Stimulated activated CD8-positive, alpha-beta memory T cell treated with anti-CD3 and anti-CD28 coated beads, Interleukin-15, amount 100 ng/mL, for 1 hour (primary cell): Measurements from ENCODE around the gene RUFY3.
"Not testable (repeated sequence)": the region's sequence is repeated elsewhere in the genome, so short reads cannot be mapped to it uniquely, and the experiment has no call there.

Experiments
- DNase-seq: peaks from one replicate; pipeline ENCODE4 v3.0.0-alpha.2; 2020; ENCODE audit warnings: low read depth

Gene RUFY3

DNA sequence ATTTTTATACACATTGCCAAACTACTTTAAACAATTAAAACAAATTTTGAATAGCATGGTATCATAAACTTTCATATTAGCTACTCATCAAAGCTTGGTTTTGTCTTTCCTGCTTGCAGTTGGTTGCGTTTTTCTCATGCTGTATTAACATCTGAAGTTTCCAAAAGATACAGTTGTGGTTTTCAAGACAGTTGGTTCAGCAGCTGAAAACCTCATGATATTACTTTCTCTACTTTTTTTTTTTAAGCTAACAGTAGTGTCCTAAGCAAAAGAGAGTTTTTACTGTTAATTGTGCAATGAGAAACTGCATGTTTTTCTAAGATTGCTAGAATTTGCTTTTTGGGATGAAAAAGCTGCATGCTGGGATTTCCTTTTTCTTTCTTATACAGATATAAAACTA lies 15.2 kb downstream of the RUFY3 start:
- no peak for DNase-seq

DNA sequence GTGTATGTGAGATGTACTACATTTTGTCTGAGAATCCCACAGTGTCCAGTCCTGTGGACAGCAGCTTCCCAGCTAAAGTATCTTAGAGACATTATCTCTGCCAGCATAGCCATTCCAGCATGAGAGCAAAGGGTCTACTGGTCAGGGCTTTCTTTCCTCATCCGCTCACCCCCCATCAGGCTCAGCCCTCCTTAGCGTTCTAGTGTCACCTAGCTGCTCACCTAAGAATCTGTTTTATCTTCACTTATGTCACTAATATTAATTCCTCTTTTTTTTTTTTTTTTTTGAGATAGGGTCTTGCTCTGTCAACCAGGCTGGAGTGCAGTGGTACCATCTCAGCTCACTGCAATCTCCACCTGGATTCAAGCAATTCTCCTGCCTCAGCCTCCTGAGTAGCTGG lies 15.6 kb downstream of the RUFY3 start:
- DNase-seq = no peak

DNA sequence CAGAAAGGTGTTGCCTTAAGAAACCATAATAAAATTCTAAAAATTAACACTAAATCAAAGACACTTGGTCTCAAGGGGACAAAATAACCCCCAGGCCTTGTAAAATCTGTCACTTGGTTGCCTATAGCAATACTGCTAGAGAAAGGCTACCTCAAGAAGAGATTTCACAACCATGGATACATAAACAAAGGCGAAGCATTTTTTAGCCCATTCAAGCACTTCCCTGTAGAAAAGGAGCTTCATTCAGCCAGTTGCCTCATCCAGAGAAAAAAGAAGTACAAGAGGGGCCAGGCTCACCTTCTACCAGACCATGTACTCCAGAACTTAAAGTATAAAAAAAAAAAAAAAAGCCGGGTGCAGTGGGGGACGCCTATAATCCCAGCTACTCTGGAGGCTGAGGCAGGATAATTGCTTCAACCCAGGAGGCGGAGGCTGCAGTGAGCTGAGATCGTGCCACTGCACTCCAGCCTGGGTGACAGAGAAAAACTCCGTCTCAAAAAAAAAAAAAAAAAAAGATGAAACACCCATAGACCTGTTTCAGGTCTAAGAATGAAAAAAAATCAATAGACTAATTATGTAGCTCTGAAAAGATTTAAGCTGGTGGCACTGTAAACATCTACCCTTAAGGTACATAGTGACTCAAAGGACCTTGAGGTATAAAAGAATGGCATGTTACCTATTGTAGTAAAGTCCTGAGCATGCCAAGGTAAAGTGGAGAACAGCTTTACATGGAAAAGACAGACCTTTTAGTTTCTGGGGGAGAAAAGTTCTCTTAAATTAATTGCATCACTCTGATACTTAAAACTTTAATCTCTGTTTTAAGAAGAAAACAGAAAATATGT lies 18.0 kb downstream of the RUFY3 start:
- DNase-seq = no peak

DNA sequence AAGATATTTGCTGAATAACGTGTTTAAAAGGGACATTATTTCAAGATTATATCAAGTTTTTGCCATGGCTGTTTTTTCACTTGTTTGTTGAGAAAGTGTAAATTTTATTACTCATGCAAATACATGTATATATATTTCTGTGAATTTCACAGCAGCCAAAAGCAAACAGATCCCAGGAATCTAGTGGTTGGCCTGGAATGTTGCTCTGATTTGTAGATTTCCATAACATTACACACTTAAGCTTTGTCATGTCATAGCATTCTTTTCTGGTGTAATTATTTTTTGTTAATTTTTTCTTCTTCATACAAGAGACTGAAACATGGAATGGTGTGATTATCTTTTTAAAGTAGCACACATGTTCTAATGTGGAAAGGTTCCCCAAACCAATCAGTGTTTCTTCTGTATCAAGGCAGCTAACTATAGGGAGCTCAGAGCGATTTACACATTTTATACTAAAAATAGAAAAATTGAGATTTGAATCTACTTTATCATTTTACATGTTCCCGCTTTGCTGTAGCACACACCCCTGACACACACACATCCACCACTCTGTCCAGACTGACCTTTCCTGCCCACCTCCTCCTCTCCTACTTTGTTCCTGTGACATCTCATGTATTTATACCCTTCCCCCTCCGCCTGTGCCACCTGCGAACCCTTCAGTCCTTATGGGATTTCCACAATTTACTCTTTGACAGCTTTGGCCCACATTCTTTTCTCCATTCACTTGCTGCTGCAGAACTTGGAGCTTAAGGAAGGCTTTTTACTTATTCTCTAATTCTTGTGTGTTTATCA lies 20.3 kb downstream of the RUFY3 start:
- no peak for DNase-seq

DNA sequence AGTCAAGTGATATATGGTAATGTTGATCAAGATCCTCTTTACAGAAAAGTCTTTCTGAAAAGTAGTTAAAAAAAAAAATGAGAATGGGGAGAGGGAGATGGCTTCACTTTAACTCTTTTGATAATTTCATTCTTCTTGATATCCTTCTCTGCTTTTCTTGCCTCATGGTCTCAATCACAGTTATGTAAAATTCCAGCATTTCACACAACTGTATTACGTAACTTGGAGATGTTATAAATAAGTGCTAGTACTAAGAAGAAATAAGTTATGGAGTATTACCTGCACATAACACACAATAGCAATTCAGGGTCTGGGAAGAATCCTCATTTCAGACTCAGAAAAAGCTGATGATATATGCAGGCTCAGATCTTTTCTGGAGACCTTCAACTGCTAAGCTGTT lies 22.0 kb downstream of the RUFY3 start:
- DNase-seq = no peak

DNA sequence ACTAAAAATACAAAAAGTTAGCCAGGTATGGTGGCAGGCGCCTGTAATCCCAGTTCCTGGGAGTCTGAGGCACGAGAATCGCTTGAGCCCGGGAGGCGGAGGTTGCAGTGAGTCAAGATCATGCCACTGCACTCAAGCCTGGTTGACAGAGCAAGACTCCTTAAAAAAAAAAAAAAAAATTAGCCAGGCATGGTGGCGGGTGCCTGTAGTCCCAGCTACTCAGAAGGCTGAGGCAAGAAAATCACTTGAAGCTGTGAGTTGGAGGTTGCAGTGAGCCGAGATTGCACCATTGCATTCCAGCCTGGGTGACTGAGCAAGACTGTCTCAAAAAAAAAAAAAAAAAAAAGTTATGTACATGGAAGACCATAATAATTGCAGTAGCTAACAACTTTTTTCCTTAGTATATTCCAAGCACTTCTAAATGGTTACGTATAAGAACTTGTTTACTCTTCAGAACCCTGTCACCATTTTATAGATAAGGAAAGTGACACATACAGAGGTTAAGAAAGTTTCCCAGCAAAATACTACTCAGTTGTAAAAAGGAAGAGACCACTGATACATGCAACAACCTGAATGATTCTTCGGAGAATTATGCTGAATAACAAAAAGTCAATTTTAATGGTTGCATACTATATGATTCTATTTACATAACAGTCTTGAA lies 24.5 kb downstream of the RUFY3 start:
- DNase-seq = no peak

DNA sequence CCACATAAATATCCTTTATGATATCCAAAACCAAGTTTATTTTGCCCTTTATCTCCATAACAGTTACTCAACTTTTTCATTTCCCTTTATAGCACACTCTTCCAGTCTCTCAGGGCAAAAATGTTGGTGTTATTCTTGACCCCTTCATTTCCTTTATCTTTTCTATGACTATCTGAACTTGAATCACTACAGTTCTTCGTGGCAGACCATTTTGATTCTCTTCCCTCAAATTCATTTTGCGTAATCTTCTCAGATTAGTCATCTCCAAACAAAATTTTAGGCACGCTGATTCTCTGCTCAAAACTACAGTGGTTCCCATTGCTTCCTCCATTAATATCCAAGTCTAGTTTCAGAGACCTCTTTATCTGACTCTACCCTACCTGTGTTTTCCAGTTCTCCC lies 26.1 kb downstream of the RUFY3 start:
- DNase-seq = no peak

DNA sequence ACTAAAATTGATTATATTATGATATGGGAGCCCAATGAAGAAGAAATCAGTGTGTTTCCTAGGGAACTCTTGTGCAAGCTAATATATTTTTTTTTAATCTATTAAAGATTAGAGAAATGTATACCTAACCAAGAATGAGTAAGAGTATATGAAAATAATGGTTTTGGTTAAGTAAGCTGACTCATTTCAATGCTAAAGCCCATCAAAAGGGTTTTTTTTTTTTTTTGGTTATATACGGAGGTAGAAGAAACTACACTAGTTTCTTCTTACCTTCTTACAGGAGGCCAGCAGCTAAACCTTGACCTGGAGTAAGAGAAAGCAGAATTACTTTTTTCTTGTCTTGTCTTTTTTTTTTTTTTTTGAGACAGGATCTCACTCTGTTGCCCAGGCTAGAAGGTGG lies 27.5 kb downstream of the RUFY3 start:
- no peak for DNase-seq

DNA sequence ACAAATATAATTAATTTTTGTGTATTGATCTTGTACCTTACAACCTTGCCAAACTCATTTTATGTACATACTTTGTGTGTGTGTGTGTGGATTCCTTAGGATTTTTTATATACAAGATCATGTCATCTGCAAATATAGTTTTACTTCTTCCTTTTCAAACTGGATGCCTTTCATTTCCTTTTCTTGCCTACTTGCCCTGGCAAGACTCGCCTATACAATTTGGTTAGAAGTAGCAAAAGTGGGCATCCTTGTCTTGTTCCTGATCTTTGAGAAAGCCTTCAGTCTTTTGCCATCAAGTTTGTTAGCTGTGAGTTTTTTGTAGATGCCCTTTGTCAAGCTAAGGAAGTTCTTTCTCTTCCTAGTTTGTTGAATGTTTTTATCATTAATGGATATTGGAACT lies 30.5 kb downstream of the RUFY3 start:
- no peak for DNase-seq

DNA sequence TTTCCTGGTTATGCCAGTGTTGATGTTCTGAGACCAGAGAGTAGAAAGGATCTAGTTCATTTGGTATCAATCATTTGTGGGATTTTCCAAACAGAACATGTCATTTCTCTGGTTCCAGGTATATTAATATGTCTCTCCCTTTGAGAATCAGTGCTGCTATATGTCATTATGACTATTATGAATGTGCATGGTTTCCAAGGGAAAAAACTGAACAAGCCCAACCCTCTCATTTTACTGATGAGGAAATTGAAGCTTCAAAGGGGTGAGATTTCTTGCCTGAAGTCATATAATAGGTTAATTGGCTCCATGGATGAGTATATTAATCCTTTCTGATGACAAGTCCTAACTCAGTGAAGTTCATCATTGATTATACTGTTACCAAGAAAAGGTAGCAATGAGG lies 31.9 kb downstream of the RUFY3 start:
- no peak for DNase-seq

DNA sequence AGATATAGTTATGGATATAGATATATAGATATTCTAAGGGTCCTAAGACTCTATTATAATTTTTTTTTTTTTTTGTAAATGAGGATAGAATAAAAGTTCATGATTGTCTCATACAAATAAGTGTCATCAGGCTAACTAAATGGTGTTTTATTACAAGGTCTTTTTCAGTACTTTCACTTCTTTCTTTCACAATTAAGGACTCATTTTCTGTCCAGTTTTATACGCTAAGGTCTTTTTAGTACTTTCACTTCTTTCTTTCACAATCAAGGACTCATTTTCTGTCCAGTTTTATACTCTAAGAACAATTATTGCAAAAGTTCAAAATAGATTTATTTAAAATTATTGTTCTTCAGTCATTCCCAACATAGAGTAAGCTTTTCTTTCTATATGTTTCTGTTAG lies 32.7 kb downstream of the RUFY3 start:
- DNase-seq = no peak

DNA sequence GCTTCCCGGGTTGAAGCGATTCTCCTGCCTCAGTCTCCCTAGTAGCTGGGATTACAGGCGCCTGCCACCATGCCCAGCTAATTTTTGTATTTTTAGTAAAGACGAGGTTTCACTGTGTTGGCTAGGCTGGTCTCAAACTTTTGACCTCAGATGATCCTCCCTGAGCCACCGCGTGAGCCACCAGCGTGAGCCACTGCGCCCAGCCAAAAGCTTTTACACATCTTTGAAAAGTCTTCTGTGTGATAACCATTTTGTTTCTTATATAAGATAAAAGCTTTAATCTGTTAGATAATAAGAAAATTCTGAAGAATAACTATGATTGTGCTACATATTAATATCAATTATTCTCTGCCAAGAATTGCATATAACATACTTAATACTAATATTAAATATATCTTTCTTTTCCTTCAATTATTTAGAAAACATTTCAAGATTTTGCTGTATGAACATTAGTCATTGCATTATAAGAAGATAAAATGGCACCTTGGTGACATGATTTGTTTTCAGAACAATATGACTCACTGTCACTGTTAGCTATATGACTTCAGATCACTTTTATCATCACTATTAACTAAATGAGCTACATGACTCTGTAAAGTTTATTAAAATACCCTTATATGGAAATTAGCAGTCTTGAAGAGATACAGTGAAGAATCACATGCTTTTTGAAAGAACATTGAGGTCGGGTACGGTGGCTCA lies 33.4 kb downstream of the RUFY3 start:
- DNase-seq = no peak

DNA sequence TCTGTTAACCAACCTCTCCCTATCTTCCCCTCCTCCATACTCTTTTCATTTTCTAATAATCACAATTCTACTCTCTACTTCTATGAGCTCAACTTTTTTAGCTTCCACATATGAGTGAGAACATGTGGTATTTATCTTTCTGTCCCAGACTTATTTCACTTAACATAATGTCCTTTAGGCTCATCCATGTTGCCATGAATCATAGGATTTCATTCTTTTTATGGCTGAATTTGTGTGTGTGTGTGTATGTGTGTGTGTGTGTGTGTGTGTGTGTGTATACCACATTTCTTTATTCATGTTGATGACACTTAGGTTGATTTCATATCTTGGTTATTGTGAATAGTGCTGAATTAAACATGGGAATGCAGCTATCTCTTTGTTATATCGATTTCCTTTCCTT lies 37.4 kb downstream of the RUFY3 start:
- no peak for DNase-seq

DNA sequence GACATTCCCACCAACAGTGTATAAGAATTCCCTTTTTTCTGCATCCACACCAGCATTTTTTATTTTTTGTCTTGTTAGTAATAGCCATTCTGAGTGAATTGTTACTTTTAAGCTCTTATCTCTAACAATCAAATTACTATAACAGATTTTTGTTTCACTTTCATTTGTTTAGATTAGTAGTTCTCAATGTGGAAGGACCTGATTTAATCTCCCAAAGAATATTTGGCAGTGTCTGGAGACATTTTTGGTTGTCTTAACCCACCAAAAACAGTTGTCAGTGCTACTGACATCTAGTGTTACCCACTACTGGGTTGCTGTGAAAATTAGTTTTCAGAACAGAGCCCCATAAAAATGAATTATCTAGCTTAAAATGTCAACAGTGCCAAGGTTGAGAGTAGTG lies 37.9 kb downstream of the RUFY3 start:
- no peak for DNase-seq

DNA sequence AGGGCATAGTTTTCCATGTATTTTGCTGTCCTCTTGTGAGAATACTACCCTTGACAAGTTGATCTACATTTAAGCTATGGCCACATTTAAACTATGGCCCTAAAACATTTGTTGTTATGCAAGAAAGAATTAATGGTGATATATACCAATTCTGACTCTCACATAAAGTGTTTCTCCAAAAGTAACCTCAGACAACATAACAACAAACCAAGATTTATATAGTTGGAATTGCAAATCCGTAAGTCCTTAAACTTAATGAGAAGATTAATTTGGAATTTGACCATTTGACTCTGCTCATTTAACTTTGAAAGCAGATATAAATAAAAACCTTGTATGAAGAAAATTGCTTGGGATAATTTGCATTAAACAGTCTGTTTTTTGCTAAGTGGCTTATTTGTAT lies 38.9 kb downstream of the RUFY3 start:
- DNase-seq = no peak

DNA sequence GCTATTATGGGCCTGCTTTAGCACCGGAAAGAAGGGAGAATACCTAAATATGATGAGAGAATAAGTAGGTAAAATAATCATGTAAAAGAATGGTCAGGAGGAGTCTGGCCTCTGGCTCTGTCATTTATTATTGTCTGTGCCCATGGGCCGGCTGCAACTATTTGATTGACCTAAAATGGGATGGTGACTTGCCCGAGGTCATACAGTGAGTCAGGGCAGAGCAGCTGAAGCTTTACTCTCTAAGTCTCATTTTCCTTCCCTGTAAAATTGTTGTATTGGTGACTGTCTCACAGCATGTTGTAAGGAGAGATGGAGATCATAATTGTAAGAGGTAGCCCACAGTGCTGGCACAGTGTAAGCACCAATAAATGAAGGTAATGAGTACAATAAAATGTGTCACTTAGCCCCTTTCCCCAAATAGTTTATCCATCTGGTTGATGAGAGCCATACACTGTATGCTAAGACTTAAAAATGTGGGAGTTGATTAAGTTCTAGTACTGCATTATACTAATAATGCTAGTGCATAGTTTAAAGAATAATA lies 39.6 kb downstream of the RUFY3 start:
- DNase-seq = no peak

DNA sequence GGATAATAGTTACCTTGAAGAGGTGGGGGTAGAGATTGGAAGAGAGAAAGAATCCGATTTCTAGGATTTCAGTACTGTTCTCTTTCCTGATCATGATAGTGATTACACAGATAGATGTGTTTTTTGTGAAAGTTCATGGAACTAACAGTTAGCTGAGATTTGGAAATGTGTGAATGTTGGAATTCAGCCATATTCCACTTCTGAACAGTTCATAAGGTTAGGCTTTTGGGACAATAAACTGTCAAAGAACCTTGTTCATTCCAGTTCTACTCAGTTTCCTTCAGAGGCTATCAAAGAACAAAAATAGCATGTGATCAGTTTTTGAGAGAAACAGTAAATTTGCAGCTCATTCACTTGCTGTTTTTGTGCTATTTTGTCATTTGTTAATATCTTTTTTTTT lies 43.6 kb downstream of the RUFY3 start:
- DNase-seq = no peak

DNA sequence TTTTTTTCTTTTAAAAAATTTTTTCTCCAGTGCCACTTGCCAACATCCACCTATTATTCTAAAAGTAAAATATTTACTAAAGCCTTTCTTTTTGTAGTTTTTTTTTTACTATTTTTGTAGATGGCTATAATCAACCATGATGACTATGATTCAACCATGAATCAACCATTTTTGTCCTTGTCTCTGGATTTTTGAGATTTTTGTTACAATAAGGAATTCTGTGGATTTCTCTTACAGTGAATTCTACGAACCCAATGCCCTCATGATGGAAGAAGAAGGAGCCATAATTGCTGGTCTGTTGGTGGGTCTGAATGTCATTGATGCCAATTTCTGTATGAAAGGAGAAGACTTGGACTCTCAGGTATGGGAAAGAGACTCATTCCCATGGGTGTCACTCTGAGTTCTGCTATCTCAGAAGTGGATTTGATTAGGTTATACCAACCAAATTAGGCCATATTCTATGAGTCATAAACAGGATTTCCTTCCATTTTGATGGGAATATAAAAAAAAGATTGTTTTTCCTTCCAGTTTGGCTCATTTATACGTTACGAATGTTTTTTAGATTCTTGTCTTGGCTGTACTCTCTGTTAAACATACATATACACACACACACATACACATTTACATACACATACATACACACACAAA lies 46.7 kb downstream of the RUFY3 start:
- DNase-seq = no peak

DNA sequence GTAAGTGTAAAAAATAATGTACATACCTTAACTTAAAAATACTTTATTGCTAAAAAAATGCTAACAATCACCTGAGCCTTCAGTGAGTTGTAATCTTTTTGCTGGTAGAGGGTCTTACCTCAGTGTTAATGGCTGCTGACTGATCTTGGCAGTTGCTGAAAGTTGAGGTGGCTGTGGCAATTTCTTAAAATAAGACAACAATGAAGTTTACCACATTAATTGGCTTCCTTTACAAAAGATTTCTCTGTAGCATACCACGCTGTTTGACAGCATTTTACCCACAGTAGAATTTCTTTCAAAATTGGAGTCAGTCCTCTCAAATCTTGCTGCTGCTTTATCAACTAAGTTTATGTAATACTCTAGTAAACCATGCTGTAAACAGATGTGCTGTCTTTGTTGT lies 47.6 kb downstream of the RUFY3 start:
- DNase-seq = not testable (repeated sequence)

DNA sequence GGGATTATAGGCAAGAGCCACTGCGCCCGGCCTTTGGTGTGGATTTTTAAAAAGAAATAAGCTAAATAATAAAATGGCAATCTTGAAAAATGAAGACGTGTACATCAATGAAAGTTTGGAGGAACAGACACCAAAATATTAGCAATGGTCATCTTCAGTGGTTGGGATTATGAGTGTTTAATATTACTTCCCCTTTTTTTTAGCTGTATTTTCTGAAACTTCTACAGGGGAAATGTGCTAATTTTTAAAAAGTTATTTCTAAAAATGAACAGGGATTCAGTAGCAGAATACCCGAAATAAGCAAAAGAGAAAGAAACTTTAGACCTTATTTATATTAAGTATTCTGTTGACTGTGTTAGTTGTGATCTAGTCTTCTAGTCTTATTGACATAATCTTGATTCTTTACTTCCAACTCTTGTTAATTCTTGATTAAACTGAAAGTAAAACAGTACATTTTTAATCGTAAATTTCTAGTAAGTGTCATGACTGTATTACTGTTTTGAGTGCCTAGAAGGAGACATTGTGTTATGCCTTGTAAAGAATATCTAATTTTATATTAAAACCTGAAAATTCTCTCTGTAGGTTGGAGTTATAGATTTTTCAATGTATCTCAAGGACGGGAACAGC lies 51.3 kb downstream of the RUFY3 start:
- DNase-seq = no peak

DNA sequence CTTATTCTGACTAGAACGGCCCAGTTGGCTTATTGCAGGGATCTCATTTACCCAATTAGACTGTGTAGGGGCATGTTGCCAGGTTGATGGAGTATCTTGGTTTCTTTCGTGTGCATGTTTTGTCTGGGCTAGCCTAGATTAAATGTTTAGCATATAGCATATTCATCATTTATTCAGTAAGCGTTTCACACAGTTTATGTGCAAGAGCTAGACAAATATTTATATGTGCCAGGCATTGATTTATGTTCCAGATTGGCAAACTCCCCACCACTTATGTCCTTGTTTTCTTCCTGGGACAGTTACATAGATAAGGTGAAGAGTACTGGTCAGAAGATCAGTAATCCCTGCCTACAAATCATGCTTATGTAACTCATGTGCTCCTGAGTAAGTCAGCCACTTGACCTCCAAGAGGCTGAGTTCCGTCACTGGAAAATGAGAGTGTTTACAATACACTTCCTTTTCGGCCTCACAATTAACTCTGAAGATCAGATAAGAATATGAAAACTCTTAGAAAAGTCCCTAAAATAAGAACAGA lies 57.2 kb downstream of the RUFY3 start:
- no peak for DNase-seq
